ENCODE results near the gene FBXO31. TPM values are rescaled to one million over a fixed set of nuclear protein-coding genes. Genes with fewer than 3 reads are reported as not detected.

FBXO31 gene
- total and polyA plus RNA-seq, 10 of the 15 experiments (the other 5 are each of a cell fraction or from before 2014, with no cell fraction given), result 0.19 to 33.1 (median 10.3) TPM

- no peaks in the 10 kb centered on the region for H3K27me3 ChIP-seq (replicated peaks in 1 of 2; ENCODE audit: control insufficient read depth in 2 of 2, insufficient read depth in 2 of 2, low read length in 1 of 2)
- ChIA-PET SMC1A (ENCODE audit: uncharacterized antibody, unreplicated experiment) (no interaction called here), RAD21 (ENCODE audit: unreplicated experiment) (no interaction called here), POLR2A (interaction anchor here (1.0 to 1.1 kb wide), 2 partner anchors 23 to 44 kb away, joined by 3 to 4 read pairs; partner anchors contain the start of gene FBXO31), CTCF (interaction anchor here (0.7 kb wide), 1 partner anchor 14 kb away, joined by 3 read pairs; no protein-coding TSS in a partner anchor)
- H3K79me2 ChIP-seq (ENCODE audit: control insufficient read depth, insufficient read depth, low read length), result no peaks in the 10 kb centered on the region
- intact Hi-C loops (cut with micrococcal nuclease; ENCODE audit: unreplicated experiment) (no loop called here), in situ Hi-C loops (cut with MboI) (no loop called here)
- no peaks in the 10 kb centered on the region for H3K4me1 ChIP-seq (ENCODE audit: control insufficient read depth, insufficient read depth, low read length)
- H2AFZ ChIP-seq (ENCODE audit: control insufficient read depth, low read depth, low read length), result no peak overlapping the region
- no peaks in the 10 kb centered on the region for H4K20me1 ChIP-seq (ENCODE audit: control insufficient read depth, insufficient read depth)
- H3K27ac ChIP-seq (ENCODE audit: control insufficient read depth, insufficient read depth), result no peak overlapping the region
- 93% methylated on average over 15 of the region's 16 CpGs for WGBS (ENCODE audit: insufficient coverage, insufficient replicate concordance, low lambda C conversion rate, missing lambda C conversion rate)
- FAIRE-seq (no peak), ATAC-seq (no peak), DNase-seq (ENCODE audit: low read depth, low spot score) (no peak)
- no peaks in the 10 kb centered on the region for H3K9me3 ChIP-seq (replicated peaks; ENCODE audit: control insufficient read depth, insufficient read depth, low read length)
- peak; percentile 6; the same call in 1 of the 2 replicates for TF ChIP-seq POLR2A (IDR thresholded peaks at IDR 0.05; ENCODE audit: low read depth, low read length)
- TF ChIP-seq MTA2 (IDR thresholded peaks at IDR 0.05; ENCODE audit: low read depth), result no peak
- TF ChIP-seq POLR2AphosphoS5 (IDR thresholded peaks at IDR 0.05; ENCODE audit: low read length), result no peak
- no peak overlapping the region for H3K4me3 ChIP-seq
- H3K4me2 ChIP-seq (ENCODE audit: control insufficient read depth, insufficient read depth), result no peak overlapping the region
- H3K9ac ChIP-seq (ENCODE audit: control insufficient read depth, insufficient read depth, low read length), result no peak overlapping the region
- BruUV-seq (replicated peaks), result no TSS peak
- peaks cover 24% of the 10 kb centered on the region in 2 experiments for H3K36me3 ChIP-seq (ENCODE audit: control insufficient read depth in 2 of 2, insufficient read depth in 2 of 2, low read length in 1 of 2)
Observed at GRCh38 chr16:87360862-87361610, 22.5 kb downstream of the FBXO31 start.

GRCh38 chr16:87359121-87359520 is 24.5 kb downstream of the FBXO31 start:
- POLR2A ChIA-PET, result no interaction called here
- Histone ChIP-seq H3K4me3 (no peak overlapping the region), H4K20me1 (ENCODE audit: control insufficient read depth, insufficient read depth) (no peaks in the 10 kb centered on the region), H3K79me2 (ENCODE audit: control insufficient read depth, insufficient read depth, low read length) (no peaks in the 10 kb centered on the region), H3K27ac (ENCODE audit: control insufficient read depth, insufficient read depth) (no peak overlapping the region), H3K4me1 (ENCODE audit: control insufficient read depth, insufficient read depth, low read length) (no peaks in the 10 kb centered on the region), H3K9ac (ENCODE audit: control insufficient read depth, insufficient read depth, low read length) (no peak overlapping the region), H3K27me3 (replicated peaks in 1 of 2; ENCODE audit: control insufficient read depth in 2 of 2, insufficient read depth in 2 of 2, low read length in 1 of 2) (no peaks in the 10 kb centered on the region), H2AFZ (ENCODE audit: control insufficient read depth, low read depth, low read length) (no peak overlapping the region), H3K4me2 (ENCODE audit: control insufficient read depth, insufficient read depth) (no peak overlapping the region), H3K36me3 (ENCODE audit: control insufficient read depth in 2 of 2, insufficient read depth in 2 of 2, low read length in 1 of 2) (peaks cover 23 to 24% of the 10 kb centered on the region in 2 experiments), H3K9me3 (replicated peaks; ENCODE audit: control insufficient read depth, insufficient read depth, low read length) (no peaks in the 10 kb centered on the region)
- FAIRE-seq (no peak), ATAC-seq (no peak), DNase-seq (ENCODE audit: low read depth, low spot score) (no peak)
- WGBS (ENCODE audit: insufficient coverage, insufficient replicate concordance, low lambda C conversion rate, missing lambda C conversion rate), result 98% methylated on average over 7 of the region's 7 CpGs
- in situ Hi-C loops (cut with MboI), result no loop called here
- intact Hi-C loops (cut with micrococcal nuclease; ENCODE audit: unreplicated experiment), result no loop called here
- CTCF ChIA-PET, result no interaction called here
- SMC1A ChIA-PET (ENCODE audit: uncharacterized antibody, unreplicated experiment), result no interaction called here
- TF ChIP-seq SUPT20H (IDR thresholded peaks at IDR 0.05; ENCODE audit: borderline replicate concordance, control insufficient read depth, low read depth, low read length), result no peak
- no peak for TF ChIP-seq NR2C1 (IDR thresholded peaks at IDR 0.05)
- TF ChIP-seq POU2F2 (IDR thresholded peaks at IDR 0.05; ENCODE audit: borderline replicate concordance, low read depth, low read length), result no peak
- BruUV-seq (replicated peaks), result no TSS peak
- RAD21 ChIA-PET (ENCODE audit: unreplicated experiment), result no interaction called here
